Measurements from ENCODE around the gene SHC3.

The SHC3 gene

GRCh38 chr9:89014153-89014552, 164.5 kb downstream of the SHC3 start:
- no peak for DNase-seq

- no peak for DNase-seq
Measured at GRCh38 chr9:89013660-89014059, 165.0 kb downstream of the SHC3 start.

- no peak for DNase-seq
Measured at GRCh38 chr9:89012294-89013042, 166.2 kb downstream of the SHC3 start.

- no peak for DNase-seq
Measured at GRCh38 chr9:89011683-89012082, 166.9 kb downstream of the SHC3 start.

GRCh38 chr9:89010526-89011111, 168.0 kb downstream of the SHC3 start:
- DNase-seq, result no peak

- DNase-seq, result no peak
Measured at GRCh38 chr9:89010056-89010455, 168.6 kb downstream of the SHC3 start.

GRCh38 chr9:89009546-89009840, 169.1 kb downstream of the SHC3 start:
- no peak for DNase-seq

- no peak for DNase-seq
Measured at GRCh38 chr9:89008744-89009545, 169.7 kb downstream of the SHC3 start.

GRCh38 chr9:89008055-89008743, 170.4 kb downstream of the SHC3 start:
- no peak for DNase-seq

- DNase-seq, result no peak
Measured at GRCh38 chr9:89006996-89007967, 171.3 kb downstream of the SHC3 start.

- no peak for DNase-seq
Measured at GRCh38 chr9:89006267-89006666, 172.4 kb downstream of the SHC3 start.

GRCh38 chr9:89005323-89005722, 173.3 kb downstream of the SHC3 start:
- DNase-seq, result no peak

- DNase-seq, result no peak
Measured at GRCh38 chr9:89002987-89003386, 175.6 kb downstream of the SHC3 start.

GRCh38 chr9:89001917-89002540, 176.6 kb downstream of the SHC3 start:
- DNase-seq, result no peak

GRCh38 chr9:89000973-89001916, 177.4 kb downstream of the SHC3 start:
- peak; percentile 59 to 85 for DNase-seq

GRCh38 chr9:89000371-89000781, 178.2 kb downstream of the SHC3 start:
- peak in 1 of 2 experiments; percentile 24 for DNase-seq

- DNase-seq, result peak; percentile 39 to 73
Measured at GRCh38 chr9:88998911-88999310, 179.7 kb downstream of the SHC3 start.

GRCh38 chr9:88998503-88998902, 180.1 kb downstream of the SHC3 start:
- DNase-seq, result peak; percentile 35 to 58

- DNase-seq, result peak in 1 of 2 experiments; percentile 21
Measured at GRCh38 chr9:88997646-88998045, 181.0 kb downstream of the SHC3 start.

- DNase-seq, result no peak
Measured at GRCh38 chr9:88996921-88997235, 181.7 kb downstream of the SHC3 start.
